ENCODE results near the gene CHTF18.

CHTF18 gene

DNA sequence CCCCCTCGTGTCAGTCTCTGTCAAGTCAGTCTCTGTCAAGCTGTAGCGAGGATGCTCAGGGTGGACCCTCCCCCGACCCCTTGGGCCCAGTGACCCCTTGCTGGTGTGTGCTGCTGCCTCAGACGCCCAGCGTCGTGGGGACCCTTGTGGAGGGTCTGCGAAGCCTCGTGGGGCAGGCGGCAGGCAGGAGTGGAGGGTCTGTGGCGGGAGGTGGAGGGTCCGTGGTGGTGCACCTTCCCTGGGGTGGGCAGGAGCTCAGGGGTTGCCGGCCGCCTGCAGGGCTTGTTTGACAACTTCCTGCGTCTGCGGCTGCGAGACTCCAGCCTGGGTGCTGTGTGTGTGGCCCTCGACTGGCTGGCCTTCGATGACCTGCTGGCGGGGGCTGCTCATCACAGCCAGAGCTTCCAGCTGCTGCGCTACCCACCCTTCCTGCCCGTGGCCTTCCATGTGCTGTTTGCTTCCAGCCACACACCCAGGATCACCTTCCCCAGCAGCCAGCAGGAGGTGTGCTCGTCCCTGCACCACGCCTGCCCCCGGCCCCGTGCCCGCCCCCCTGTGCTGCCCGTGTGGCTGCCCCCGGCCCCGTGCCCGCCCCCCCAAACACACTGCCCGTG lies 6.5 kb downstream of the CHTF18 start:
- no peak for DNase-seq

DNA sequence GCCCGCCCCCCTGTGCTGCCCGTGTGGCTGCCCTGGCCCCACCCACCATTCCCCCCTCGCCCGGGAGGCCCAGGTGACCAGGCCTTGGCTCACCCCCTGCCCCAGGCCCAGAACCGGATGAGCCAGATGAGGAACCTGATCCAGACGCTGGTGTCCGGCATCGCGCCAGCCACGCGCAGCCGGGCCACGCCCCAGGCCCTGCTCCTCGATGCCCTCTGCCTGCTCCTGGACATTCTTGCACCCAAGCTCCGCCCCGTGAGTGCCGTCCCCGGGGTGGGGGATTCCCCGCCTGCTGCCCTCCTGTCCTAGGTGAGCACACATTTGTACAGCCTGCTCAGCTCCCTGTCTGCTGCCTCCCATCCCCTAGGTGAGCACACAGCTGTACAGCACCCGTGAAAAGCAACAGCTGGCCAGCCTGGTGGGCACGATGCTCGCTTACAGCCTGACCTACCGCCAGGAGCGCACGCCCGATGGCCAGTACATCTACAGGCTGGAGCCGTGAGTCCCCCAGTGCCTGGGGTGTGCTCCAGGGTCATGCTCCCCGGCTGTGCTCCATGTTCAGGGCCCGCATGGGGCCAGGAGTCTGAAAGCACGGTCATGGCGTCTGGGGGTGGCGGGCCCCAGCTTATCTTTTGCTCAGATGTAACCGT lies 7.3 kb downstream of the CHTF18 start:
- DNase-seq: no peak

DNA sequence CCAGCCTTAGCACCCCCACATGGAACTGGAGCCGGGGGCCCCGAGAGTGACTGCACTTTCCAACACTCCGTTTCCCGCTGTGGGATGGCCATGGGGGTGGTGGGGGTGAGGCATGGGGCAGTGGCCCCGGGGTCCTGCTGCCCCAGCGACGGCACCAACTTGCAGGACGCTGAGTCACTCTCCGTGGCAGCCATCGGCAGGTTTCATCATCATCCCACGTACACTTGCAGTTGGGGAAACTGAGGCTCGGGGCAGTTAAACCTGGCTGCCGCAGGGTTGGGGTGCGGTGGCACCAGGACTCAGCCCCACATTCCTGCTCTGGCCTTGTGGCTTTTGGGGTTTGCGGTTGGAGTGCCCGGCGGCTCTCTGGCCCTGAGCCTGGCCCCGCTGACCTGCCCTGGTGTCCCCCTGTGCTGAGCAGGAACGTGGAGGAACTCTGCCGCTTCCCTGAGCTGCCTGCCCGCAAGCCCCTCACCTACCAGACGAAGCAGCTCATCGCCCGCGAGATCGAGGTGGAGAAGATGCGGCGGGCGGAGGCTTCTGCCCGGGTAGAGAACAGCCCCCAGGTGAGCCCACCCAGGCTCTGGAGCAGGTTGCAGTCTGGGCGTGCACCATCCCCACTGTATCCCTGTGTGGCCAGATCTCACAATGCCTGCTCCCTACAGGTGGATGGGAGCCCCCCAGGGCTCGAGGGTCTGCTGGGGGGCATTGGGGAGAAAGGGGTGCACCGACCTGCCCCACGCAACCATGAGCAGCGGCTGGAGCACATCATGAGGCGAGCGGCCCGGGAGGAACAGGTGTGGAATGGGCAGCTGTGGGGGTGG lies 8.1 kb downstream of the CHTF18 start:
- DNase-seq: no peak

DNA sequence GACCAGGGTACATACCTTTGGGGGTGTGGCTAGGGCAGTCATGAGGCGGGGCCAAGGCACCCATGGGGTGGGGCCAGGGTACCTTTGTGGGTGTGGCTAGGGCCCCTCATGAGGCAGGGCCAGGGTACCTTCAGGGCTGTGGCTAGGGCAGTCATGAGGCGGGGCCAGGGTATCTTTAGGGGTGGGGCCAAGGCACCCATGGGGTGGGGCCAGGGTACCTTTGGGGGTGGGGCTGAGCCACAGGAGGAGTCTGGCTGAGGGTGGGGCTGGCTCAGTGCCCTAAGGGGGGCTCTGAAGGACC lies 8.7 kb downstream of the CHTF18 start:
- no peak for DNase-seq

DNA sequence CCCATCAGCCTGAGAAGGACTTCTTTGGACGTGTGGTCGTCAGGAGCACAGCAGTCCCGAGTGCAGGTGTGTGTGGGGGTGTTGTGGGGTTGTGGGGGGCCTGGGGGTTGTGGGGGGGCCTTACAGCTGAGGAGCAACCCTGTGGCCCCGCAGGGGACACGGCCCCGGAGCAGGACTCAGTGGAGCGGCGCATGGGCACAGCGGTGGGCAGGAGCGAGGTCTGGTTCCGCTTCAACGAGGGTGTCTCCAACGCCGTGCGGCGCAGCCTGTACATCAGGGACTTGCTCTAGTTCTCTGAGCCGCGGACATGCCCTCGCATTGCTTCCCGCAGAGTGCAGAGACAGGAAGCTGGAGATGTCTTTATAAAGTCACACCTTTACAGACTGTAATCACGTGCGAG lies 9.3 kb downstream of the CHTF18 start:
- no peak for DNase-seq

DNA sequence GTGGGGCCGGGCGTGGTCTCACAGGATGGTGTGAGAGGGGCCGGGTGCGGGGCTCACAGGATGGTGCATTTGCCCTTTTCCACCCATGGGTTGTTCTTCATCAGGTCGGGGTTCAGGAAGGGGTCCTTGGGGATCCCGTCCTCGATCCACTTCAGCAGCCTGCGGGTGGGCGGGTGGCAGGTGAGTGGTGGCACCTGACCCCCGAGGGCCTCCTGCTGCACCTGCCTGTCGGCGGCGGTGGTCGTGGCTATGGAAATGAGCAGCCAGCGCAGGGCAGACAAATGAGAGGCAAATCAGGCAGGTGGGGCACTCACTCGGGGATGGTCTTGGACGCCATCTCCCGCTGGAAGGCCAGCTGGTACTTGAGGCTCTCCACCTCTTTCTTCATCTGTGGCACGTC lies 10.2 kb downstream of the CHTF18 start:
- DNase-seq: no peak

DNA sequence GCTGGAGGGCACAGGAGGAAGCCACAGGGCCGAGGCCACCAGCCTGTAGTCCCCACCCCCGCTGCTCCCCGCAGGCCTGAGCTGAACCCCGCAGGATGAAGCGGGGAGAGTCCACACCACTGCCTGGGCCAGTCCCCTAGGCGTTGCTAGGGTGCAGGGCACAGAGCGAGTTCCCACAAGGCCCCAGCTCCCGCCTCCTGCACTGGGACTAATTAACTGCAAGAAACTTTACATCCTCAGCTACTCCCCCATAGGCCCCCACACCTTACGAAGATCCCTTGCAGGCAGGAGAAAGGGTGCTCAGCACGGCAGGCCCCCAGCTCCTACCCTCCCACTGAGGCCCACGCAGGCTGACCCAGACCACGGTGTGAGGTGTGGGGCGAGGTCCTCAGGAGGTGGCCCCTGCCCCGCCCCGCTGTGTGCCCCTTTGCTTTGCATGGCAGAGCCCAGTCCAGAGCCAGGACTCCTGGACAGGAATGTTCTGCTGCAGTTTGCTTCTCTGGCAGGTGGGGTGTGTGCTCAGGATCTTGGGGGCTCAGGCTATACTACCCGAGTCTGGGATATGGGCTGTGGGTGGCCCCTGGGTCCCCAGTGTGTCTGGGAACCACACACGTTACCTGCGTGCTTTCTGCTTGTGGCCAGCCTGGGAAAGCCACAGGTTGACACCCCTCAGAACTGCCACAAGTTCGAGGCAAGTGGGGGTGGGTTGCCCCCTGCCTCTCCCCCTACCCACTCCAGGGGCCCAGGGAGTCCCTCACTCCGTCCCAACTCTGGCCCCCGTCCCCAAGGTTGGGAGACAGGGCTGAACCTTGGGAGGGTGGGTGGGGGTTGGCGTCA lies 10.9 kb downstream of the CHTF18 start:
- no peak for DNase-seq

DNA sequence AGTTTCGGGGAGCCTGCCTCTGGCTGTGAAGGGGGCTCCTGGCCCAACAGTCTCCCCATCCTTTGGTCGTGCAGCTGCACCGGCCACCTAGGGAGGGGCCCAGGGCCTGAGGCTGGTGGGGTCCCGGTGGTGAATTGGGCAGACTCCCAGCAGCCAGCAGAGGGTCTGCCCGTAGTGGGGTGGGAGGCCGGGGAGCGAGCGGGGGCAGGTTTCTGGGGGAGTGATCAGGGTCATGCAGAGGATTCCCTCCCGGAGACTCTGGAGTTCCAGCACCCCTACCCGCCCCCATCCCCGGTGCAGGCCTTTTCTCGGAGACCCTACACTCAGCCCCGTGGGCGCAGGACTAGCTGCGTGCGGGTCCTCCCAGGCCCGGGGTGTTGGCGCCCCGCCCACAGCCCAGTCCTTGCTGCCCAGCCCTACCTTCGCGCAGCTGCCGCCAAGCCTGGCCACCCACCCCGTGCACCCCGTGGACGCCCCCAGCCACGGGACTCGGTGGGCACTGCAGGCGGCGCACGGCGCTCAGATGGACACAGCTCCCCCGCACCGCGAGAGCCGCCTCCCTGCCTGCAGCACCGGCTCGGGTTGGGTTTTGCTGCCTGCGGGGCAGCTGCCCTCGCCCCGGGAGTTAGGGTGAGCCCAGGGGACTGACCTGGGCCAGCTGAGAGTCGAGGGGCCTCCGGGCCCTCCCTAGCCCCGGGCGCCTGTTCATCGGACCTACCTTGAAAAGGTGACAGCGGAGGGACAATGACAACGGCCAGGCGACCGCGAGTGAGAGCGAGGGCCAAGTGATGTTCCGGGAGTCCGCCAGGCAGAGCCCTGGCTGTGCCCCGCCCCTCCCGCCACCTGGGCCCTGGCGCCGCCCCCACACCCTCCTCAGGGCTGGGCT lies 11.8 kb downstream of the CHTF18 start, which contains the start of gene GNG13:
Gene GNG13 (minus strand): TSS at position 787 of the 886 bp plus-strand sequence. CDS start 1,657 bp downstream, outside the sequence.
- no peak for DNase-seq

DNA sequence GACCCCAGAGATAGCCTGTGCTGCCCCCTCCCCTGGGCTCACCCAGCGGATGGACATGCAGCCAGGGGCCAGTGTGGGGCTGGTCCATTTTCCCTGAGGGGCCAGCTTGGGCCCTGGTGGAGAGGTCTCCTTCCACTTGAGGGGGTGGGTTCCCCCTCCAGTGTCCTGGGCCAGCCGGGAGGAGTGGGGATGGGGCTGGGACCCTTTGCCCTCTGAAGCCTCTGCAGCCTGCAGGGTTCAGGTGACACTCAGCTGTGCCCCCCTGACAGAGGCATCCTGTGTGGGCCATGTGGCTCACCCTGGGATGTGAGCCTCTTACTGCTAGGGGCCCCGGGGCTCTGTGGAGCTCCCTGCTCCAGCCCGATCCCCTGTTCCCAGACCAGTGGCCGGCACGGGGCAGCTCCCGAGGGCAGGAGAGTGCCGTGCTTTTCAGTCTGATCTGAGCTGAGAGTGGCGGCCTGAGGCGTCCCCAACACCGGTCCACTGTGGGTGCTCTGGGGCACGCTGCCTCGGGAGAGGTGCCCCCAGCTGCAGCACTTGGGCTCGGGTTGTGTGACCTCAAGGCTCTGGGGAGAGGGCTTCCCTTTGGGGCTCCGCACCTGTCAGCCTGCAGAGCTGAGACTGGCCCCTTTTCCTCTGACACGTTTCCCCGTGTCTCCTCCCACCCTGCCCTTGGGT lies 12.6 kb downstream of the CHTF18 start:
- no peak for DNase-seq

DNA sequence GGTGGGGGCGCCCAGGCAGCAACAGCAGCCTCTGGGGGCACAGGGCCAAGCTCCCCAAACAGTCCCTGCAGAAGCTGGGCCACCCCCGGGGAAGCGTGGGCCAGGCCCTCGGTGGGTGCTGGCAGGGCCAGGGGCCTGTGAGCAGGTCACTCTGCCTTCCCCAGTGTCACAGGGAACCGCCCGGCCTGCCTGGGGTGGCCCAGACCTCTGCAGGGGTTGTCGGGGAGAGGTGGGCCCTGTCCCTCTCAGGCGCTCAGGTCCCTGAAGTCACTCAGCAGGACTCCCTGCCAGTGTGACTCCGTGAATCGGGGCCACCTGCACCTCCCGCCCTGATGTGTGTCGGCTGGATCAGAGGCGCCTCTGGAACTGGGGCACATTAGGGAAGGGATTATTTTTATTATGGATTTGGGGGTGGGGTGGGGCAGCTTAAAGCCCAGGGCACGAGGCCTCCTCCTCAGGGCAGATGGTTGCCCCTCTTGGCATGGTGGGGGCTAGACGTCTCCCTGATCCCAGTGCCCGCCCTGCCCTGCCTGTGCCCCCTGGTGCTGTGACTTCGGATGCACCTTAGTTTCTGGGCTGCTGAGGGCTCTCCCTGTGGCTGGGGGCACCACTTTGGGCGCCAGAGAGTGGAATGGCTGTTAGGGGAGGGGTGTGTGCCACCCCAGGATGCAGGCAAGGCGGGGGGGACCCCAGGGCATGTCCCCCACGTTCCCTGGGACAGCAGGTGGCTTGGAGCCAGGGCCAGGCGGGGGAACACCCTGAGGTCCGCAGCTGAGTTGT lies 13.4 kb downstream of the CHTF18 start:
- DNase-seq: no peak

DNA sequence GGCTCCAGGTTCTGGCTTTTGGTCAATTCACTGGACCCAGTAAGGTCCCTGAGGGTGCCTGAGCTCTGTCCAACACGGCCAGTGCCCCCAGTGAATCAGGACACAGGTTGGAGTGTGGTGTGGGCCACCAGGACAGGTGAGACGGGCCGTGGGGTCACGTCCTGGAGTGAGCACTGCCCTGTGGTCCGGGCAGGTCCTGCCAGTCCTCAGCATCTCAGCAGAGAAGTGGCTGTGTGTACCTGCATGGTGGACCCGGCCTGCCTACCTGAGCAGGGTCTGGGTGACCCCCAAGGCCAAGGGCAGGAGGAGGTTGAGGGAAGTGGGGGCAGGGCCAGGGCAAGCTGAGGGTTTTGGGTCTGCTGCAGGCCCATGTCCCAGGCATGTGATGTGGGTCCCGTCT lies 14.0 kb downstream of the CHTF18 start:
- DNase-seq: no peak

DNA sequence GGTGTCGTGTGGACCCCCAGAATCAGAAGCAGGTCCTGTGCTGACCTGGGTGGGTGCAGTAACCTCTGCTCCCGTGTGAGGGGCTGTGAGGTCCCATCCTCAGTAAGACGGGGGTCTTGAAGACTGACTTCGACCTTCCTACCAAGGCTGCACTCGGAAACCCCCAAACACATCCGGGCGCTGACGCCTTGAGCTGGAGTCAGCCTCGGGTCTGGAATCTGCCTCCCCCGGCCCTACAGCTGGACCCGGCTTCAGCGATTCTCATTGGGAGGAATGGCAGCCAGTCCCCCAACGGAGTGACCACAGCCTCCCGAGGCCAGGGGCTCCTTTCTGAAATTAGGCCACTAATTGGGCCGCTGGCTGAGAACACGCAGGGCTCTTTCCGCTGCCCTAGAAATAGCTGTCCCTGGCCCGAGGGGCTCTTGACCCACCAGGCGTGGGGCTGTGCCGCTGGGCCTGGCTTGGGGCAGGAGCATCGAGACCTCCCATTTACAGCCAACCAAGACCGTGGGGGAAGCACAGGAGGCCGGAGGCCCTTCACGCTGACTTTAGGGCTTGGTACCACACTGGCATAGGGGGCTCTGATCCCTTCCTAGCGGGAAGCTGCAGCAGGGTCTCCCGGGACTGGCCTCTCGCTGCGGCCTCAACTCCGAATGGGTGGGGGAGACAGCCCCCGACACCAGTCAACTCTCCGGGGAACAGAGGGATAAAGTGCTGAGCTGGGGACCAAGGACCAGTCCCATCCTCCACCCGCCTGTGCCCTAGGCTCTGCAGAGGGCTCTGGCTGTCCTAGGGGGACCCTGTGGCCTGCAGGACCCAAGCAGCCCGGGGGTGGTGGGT lies 14.7 kb downstream of the CHTF18 start:
- DNase-seq: no peak

DNA sequence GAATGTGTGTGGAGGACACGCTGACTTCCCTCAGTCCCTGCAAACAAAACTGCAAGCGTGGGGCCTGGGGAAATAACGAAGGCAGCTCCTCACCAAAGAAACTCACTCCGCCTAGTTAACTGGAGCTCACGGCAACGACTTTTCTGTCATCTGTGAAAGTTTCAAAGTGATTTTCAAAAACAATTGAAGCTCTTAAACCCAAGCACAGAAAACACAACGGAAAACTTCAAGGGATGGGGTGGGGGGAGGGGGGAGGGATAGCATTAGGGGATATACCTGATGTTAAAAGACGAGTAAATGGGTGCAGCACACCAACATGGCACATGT lies 15.3 kb downstream of the CHTF18 start:
- DNase-seq: no peak

DNA sequence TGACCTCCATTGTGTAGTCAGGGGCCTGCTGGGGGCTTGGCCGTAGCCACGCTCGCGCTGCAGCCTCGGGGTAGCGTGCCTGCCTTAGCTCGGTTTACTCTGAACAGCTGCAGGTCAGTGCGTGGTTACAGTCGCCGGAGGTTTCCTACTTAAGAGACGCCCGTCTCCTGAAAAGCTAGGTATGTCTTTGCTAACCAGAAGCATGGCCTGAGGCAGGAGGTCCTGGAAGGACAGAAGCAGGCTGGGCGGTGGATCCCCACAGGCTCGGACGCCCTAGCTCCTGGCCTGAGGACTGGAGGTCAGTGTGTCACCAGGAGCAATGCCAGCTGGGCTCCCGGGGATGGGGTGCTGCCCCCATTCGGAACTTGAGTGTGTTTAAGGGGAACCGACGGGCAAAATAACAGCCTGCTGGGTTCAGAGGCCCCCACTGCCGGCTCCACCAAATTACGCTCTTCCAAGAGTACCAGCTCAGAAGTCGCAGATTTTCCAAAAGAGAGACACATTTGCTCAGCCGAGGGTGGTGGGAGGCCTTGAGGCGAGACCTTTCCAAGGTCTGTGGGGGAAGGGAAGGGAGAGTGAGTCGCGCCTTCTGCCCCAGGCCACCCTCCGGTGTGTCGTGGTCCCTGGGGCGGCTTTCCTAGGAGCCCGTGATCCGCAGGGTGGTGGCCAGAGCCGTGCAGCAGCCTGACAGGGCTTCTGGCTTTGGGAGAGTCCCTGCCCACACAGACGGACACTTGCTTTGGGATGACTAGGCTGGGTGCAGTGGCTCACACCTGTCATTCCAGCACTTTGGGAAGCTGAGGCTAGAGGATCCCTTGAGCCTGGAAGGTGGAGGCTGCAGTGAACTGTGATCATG lies 16.0 kb downstream of the CHTF18 start:
- no peak for DNase-seq

DNA sequence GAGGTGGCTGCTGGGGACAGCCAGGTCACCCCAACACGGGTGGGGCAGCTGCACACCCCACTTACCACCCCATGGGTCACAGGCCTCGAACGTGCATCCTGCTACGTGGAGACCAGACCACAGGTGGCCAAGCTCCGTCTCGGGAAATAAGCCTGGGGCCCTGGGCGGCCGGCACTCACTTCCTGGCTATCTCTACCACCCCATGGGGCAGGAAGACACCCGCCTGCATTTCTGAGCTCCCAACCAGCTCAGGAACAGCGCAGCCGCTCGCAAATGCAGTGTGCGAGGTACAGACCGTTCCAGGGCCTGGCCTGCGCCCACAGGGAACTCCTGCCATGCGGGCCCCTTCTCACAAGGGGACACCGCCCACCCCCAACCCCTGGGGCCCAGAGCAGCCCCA lies 17.1 kb downstream of the CHTF18 start:
- no peak for DNase-seq

DNA sequence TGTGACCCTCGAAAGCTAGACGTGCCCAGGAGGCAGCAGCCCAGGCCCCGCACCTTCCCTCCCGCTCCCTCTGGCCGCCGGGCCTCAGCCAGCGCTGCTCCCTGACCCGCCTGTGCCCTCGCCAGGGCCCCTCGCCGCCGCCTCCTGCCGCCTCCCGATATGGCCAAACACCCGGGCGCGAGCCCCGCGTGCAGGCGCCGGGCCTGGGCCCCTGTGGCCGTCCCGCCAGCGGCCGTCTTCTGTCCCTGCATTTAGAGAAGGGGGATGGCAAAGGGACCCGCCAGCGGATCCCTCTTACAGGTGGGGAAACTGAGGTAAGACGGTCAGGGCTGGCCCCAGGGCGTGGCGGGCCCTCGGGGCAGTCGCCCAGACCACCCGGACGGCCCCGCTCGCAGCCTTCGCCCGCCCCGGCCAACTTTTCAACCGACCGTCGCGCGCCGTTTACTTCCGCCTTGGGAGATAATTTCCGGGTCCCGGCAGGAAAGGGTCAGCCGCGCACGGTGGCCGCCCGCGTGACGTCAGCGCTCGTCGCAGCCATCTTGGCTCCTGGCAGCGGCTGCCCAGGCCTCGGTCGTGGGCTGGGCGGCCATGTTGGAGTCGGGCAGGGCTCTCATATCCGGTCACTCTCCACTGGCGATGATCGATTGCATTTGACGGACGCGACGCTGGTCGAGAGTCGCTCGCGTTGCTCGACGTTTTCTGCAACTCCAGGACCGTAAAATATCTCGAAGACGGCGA lies 19.1 kb downstream of the CHTF18 start:
- peak; percentile 66 for DNase-seq

DNA sequence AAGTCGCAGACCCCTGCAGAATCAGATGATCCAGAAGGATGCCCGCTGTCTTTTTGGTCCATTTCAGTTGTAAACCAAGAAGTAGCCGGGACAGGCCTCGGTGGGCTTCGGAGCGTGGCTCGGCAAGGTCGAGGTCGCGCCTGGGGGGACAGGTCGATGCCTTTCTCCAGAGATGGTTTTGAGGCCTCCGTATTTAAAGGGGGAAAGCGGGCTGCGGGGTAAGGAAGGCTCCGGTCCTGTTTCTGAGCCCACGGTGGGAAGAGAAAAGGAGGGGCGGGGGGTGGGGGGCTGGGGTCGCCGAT lies 19.6 kb downstream of the CHTF18 start:
- DNase-seq: no peak

DNA sequence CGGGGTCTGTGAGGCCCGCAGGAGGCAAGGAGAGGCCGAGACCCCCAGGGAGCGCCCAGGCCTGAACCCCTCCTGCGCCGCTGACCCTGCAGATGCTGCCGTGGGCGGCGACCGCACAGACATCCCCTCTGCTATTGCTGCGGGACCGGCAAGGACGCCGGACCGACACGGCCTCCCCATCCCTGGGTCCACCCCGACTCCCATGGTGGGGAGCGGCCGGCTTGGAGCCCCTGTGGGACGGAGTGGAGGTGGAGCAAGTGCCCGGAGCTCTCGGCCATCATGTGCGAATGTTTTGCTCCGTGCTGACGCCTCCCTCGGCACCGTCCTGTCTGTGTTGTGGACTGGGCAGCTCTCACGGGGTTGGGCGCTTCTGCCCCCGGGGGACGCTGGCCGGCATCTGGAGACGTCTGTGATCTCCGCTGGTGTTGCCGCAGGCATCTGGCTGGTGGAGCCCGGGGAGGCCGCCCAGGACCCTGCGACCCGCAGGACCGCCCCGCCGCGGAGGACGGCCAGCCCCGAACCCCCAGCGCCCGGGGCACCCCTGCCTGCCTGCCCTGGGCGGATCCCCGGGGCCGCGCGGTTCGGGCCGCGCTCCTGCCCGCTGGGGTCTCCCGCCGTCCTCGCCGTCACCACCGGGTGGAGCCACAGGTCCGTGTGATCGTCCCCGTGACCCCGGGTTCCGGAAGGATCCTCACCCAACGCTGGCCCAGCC lies 24.9 kb downstream of the CHTF18 start:
- peak; percentile 39 for DNase-seq

Data from activated T-cell treated with anti-CD3 and anti-CD28 coated beads for 4 hours (primary cell).